OCI-LY7 (cell line): ENCODE measurements around the gene TNFAIP3.

Experiments used
- EZH2phosphoT487 ChIP-seq: fragments of 200-600 bp; sonication (generic); IDR thresholded peaks from 2 replicates; pipeline ENCODE4 v1.6.1; 2018; ENCODE audit warnings: low read depth, borderline replicate concordance, mild to moderate bottlenecking, mixed run types, antibody characterized with exemption, low read length, moderate library complexity, mixed read lengths
- TF ChIP-seq, protein P1 (sequence below): fragments of 200-600 bp; sonication (generic); conservative IDR thresholded peaks from 2 replicates; pipeline ENCODE4 v1.5.1; 2014; ENCODE audit warnings: mild to moderate bottlenecking, antibody characterized with exemption, low read length, moderate library complexity, mixed read lengths

DNA sequence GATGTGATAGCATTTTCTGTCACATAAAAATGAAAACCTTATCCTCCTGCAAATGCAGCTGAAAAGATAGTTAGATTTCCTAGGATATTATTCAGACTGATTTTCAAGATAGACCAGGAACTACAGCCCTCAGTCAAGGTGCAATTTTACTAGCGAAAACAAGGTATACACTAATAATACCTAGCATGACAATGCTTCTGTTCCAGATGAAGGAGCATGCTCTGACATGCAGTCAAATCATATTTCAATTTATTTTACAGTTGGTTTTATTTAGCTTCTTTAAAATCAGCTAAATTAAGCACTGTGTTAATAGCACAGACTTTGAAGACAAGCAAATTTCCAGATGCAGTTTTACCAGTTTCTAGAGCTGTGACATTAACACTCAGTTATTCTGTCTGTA is 14.2 kb upstream of the TNFAIP3 start:
- TF ChIP-seq, protein P1, sequence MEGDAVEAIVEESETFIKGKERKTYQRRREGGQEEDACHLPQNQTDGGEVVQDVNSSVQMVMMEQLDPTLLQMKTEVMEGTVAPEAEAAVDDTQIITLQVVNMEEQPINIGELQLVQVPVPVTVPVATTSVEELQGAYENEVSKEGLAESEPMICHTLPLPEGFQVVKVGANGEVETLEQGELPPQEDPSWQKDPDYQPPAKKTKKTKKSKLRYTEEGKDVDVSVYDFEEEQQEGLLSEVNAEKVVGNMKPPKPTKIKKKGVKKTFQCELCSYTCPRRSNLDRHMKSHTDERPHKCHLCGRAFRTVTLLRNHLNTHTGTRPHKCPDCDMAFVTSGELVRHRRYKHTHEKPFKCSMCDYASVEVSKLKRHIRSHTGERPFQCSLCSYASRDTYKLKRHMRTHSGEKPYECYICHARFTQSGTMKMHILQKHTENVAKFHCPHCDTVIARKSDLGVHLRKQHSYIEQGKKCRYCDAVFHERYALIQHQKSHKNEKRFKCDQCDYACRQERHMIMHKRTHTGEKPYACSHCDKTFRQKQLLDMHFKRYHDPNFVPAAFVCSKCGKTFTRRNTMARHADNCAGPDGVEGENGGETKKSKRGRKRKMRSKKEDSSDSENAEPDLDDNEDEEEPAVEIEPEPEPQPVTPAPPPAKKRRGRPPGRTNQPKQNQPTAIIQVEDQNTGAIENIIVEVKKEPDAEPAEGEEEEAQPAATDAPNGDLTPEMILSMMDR: no peak
- TF ChIP-seq EZH2phosphoT487: no peak
